HepG2 (cell line): ENCODE measurements around the gene FXYD5. TPM values are rescaled to one million over a fixed set of nuclear protein-coding genes. Genes with fewer than 3 reads are reported as not detected.

Source experiments
- ASH2L ChIP-seq: fragments of 300-600, 200-600 bp; sonication (generic); IDR thresholded peaks from 2 replicates; pipeline ENCODE4 v1.7.0; 2017; ENCODE audit warnings: low read depth, mild to moderate bottlenecking, moderate library complexity, mixed read lengths, low read length; ENCODE audit not compliant: insufficient read length
- BCLAF1 ChIP-seq: fragments of 450-650 bp; IDR thresholded peaks from 2 replicates; pipeline ENCODE4 v1.6.1; 2017; ENCODE audit warnings: mild to moderate bottlenecking
- E2F5 ChIP-seq: sonication (generic); formaldehyde crosslinking; conservative IDR thresholded peaks from 2 replicates; pipeline ENCODE4 v1.4.0; 2020; ENCODE audit warnings: missing genetic modification reagents
- ELF1 ChIP-seq: sonication (generic); formaldehyde crosslinking; IDR thresholded peaks from 2 replicates; pipeline ENCODE4 v1.4.0; 2020; ENCODE audit warnings: missing genetic modification reagents
- HNRNPL ChIP-seq: fragments of 200-400 bp; formaldehyde crosslinking; IDR thresholded peaks from 2 replicates; pipeline ENCODE4 v1.6.1; 2017; ENCODE audit warnings: mild to moderate bottlenecking, low read depth, low read length
- HNRNPUL1 ChIP-seq: fragments of 200-400 bp; formaldehyde crosslinking; IDR thresholded peaks from 2 replicates; pipeline ENCODE4 v1.6.1; 2017; ENCODE audit warnings: low read depth, mild to moderate bottlenecking, low read length, moderate library complexity
- PRMT3 ChIP-seq: sonication (generic); formaldehyde crosslinking; IDR thresholded peaks from 2 replicates; pipeline ENCODE4 v1.8.1; 2022; ENCODE audit warnings: low read depth, mild to moderate bottlenecking, moderate library complexity, missing genetic modification reagents, borderline replicate concordance
- SAFB2 ChIP-seq: sonication (generic); formaldehyde crosslinking; IDR thresholded peaks from 2 replicates; pipeline ENCODE4 v1.5.1; 2020; ENCODE audit warnings: missing genetic modification reagents, low read depth, mild to moderate bottlenecking, borderline replicate concordance
- SRSF1 ChIP-seq: fragments of 200-400 bp; formaldehyde crosslinking; optimal IDR thresholded peaks from 2 replicates; pipeline ENCODE3; 2017; ENCODE audit warnings: mild to moderate bottlenecking, low read depth, low read length, moderate library complexity
- ZBTB44 ChIP-seq: sonication (generic); formaldehyde crosslinking; IDR thresholded peaks from 2 replicates; pipeline ENCODE4 v1.4.0; 2020; ENCODE audit warnings: missing genetic modification reagents
- ZFYVE20 ChIP-seq: sonication (generic); formaldehyde crosslinking; IDR thresholded peaks from 2 replicates; pipeline ENCODE4 v1.8.0; 2023; ENCODE audit warnings: low read depth, mild to moderate bottlenecking, moderate library complexity, missing genetic modification reagents, borderline replicate concordance
- ZNF207 ChIP-seq: fragments of 450-650 bp; IDR thresholded peaks from 2 replicates; pipeline ENCODE4 v1.6.1; 2016; ENCODE audit warnings: antibody characterized with exemption, borderline replicate concordance
- ZNF280D ChIP-seq: sonication (generic); formaldehyde crosslinking; IDR thresholded peaks from 2 replicates; pipeline ENCODE4 v1.5.1; 2020; ENCODE audit warnings: mild to moderate bottlenecking, missing genetic modification reagents
- ZNF431 ChIP-seq: sonication (generic); formaldehyde crosslinking; IDR thresholded peaks from 2 replicates; pipeline ENCODE4 v1.9.0; 2022; ENCODE audit warnings: missing genetic modification reagents, low read depth, mild to moderate bottlenecking, borderline replicate concordance
- ZNF451 ChIP-seq: sonication (generic); formaldehyde crosslinking; IDR thresholded peaks from 2 replicates; pipeline ENCODE4 v1.5.0; 2020; ENCODE audit warnings: mild to moderate bottlenecking, missing genetic modification reagents
- ZNF770 ChIP-seq: sonication (generic); formaldehyde crosslinking; IDR thresholded peaks from 2 replicates; pipeline ENCODE4 v1.5.0; 2020; ENCODE audit warnings: mild to moderate bottlenecking, missing genetic modification reagents
- ZNF773 ChIP-seq: sonication (generic); formaldehyde crosslinking; IDR thresholded peaks from 2 replicates; pipeline ENCODE4 v1.4.0; 2020; ENCODE audit warnings: missing genetic modification reagents, borderline replicate concordance
- ZSCAN12 ChIP-seq: sonication (generic); formaldehyde crosslinking; IDR thresholded peaks from 2 replicates; pipeline ENCODE4 v1.9.0; 2021; ENCODE audit warnings: mild to moderate bottlenecking, missing genetic modification reagents
- polyA plus RNA-seq, 8 experiments: library from polyadenylated mRNA; depleted of rRNA in 3 of 8; stranded (reverse) in 7 of 8; unstranded in 1 of 8; fragments of >200 nt; fragmentation: Illumina TruSeq in 4 of 8; extraction: Trizol in 4 of 8; gene quantifications; 2 replicates each; pipeline versions ENCODE4 v1.2.1 to v1.2.3, GENCODE V29; 2011 to 2016; ENCODE audit warnings: low read depth in 4 of 8, missing spikeins in 1 of 8, mixed read lengths in 1 of 8; ENCODE audit not compliant: insufficient read depth in 1 of 8
- total RNA-seq, 5 experiments: library from RNA; depleted of rRNA; stranded (reverse); fragments of >200 nt; fragmentation: Illumina TruSeq; extraction: Trizol; gene quantifications; 2 replicates each; pipeline ENCODE4 v1.2.3, GENCODE V29; 2016; ENCODE audit warnings: low read depth in 1 of 5

Gene FXYD5
- total and polyA plus RNA-seq, 2 of the 13 experiments (the other 11 are each of a cell fraction or from before 2014, with no cell fraction given), result 0.65 TPM; not detected in 1

GRCh38 chr19:35128398-35129057, 26.0 kb upstream of the FXYD5 start (continued):
- TF ChIP-seq HNRNPUL1 (no peak), ZFYVE20 (CRISPR knock-in tag) (no peak), BCLAF1 (no peak), ELF1 (CRISPR knock-in tag) (no peak), PRMT3 (CRISPR knock-in tag) (no peak), SAFB2 (CRISPR knock-in tag) (0 out of 2 replicates have a peak, but pooled peaks have one; percentile 33), ZSCAN12 (CRISPR knock-in tag) (no peak), ZNF280D (CRISPR knock-in tag) (peak; percentile 60; the same call in 1 of the 2 replicates), ZNF770 (CRISPR knock-in tag) (peak; percentile 84), SRSF1 (no peak), ZNF451 (CRISPR knock-in tag) (no peak), ZBTB44 (CRISPR knock-in tag) (no peak), ZNF773 (CRISPR knock-in tag) (no peak), ZNF207 (no peak), HNRNPL (no peak), E2F5 (CRISPR knock-in tag) (no peak), ZNF431 (CRISPR knock-in tag) (no peak), ASH2L (no peak)
